ENCODE results near the gene CYP2S1.

Gene CYP2S1

GRCh38 chr19:41195675-41196497 is 2.9 kb downstream of the CYP2S1 start:
- DNase-seq, result no peak

GRCh38 chr19:41198559-41198958 is 5.5 kb downstream of the CYP2S1 start:
- DNase-seq, result no peak

- no peak for DNase-seq
These were observed 10.4 kb downstream of the CYP2S1 start for GRCh38 chr19:41203371-41203770.

- DNase-seq, result peak; percentile 22
These were observed 11.3 kb downstream of the CYP2S1 start for GRCh38 chr19:41204338-41204737.

GRCh38 chr19:41205995-41206394 is 13.0 kb downstream of the CYP2S1 start:
- DNase-seq, result no peak

GRCh38 chr19:41206456-41206855 is 13.4 kb downstream of the CYP2S1 start:
- DNase-seq, result no peak

- no peak for DNase-seq
These were observed 14.1 kb downstream of the CYP2S1 start for GRCh38 chr19:41206926-41207750.

- DNase-seq, result no peak
These were observed 21.1 kb downstream of the CYP2S1 start for GRCh38 chr19:41214161-41214560.

GRCh38 chr19:41217741-41218140 is 24.7 kb downstream of the CYP2S1 start:
- no peak for DNase-seq

GRCh38 chr19:41218249-41218614 is 25.2 kb downstream of the CYP2S1 start:
- no peak for DNase-seq

- DNase-seq, result no peak
These were observed 25.8 kb downstream of the CYP2S1 start, which contains the start of gene AXL for GRCh38 chr19:41218615-41219507. Gene AXL, plus strand, starts transcription at chr19:41219223. Its CDS starts 170 bp downstream, at chr19:41219393.

GRCh38 chr19:41219924-41220567 is 27.0 kb downstream of the CYP2S1 start:
- DNase-seq, result no peak

- DNase-seq, result no peak
These were observed 27.8 kb downstream of the CYP2S1 start for GRCh38 chr19:41220811-41221210.

GRCh38 chr19:41221514-41222205 is 28.6 kb downstream of the CYP2S1 start:
- DNase-seq, result no peak

GRCh38 chr19:41222240-41222639 is 29.2 kb downstream of the CYP2S1 start:
- DNase-seq, result no peak

- DNase-seq, result no peak
These were observed 30.6 kb downstream of the CYP2S1 start for GRCh38 chr19:41223431-41224234.

- no peak for DNase-seq
These were observed 31.6 kb downstream of the CYP2S1 start for GRCh38 chr19:41224632-41225031.

GRCh38 chr19:41225238-41226052 is 32.4 kb downstream of the CYP2S1 start:
- no peak for DNase-seq

- no peak for DNase-seq
These were observed 33.2 kb downstream of the CYP2S1 start for GRCh38 chr19:41226053-41226873.
